B cell (primary cell): ENCODE measurements around the gene TOR1AIP1. TPM values are rescaled to one million over a fixed set of nuclear protein-coding genes. Genes with fewer than 3 reads are reported as not detected.
A peak's percentile ranks its signal among the peaks of the same experiment; 100 is the strongest.
"Not testable (repeated sequence)": the region's sequence is repeated elsewhere in the genome, so short reads cannot be mapped to it uniquely, and the experiment has no call there.

Experiments used
- ATAC-seq: fragments of 200-7000 bp; cut with Tn5 transposase; one replicate; pipeline ENCODE4 v1.10.0; 2021; ENCODE audit warnings: low read depth, mild to moderate bottlenecking, moderate number of reproducible peaks, moderate library complexity
- CTCF ChIA-PET: fragments of 350-600 bp; sonication (Branson Sonifier 250); formaldehyde crosslinking; loops from one replicate; lab custom pipeline; 2021; ENCODE audit warnings: antibody characterized with exemption, inconsistent platforms; lab: Charles Lee
- POLR2A ChIA-PET: fragments of 350-600 bp; sonication (Branson Sonifier 250); formaldehyde crosslinking; loops from one replicate; lab custom pipeline; 2021; ENCODE audit warnings: antibody characterized with exemption; lab: Charles Lee
- DNase-seq: peaks from one replicate; pipeline ENCODE4 v3.0.0; 2013
- H2AFZ ChIP-seq: 2 replicates; pipeline ENCODE4 v1.6.1; 2012; ENCODE audit warnings: mild to moderate bottlenecking, low read depth, low read length; ENCODE audit not compliant: insufficient read depth, poor library complexity, severe bottlenecking
- H3K27ac ChIP-seq, 2 donors: 1 replicate in 1 of 2; 2 replicates in 1 of 2; pipeline ENCODE4 v1.5.1; 2012 to 2013; ENCODE audit warnings: low read length in 2 of 2, mild to moderate bottlenecking in 2 of 2, moderate library complexity in 1 of 2
- H3K27me3 ChIP-seq, 4 experiments: fragments of 200-600 bp in 1 of 4; sonication (generic) in 1 of 4; replicated peaks in 1 of 4; 1 replicate in 2 of 4; 2 replicates in 2 of 4; pipeline versions ENCODE4 v1.6.1 to v1.7.0; 2013 to 2016; ENCODE audit warnings: low read length in 3 of 4, mild to moderate bottlenecking in 2 of 4, mixed read lengths in 1 of 4, moderate library complexity in 1 of 4; ENCODE audit not compliant: insufficient read depth in 4 of 4, control insufficient read depth in 3 of 4; ENCODE audit errors: control extremely low read depth in 1 of 4
- H3K36me3 ChIP-seq, 2 experiments: replicated peaks in 1 of 2; 1 replicate in 1 of 2; 2 replicates in 1 of 2; pipeline versions ENCODE4 v1.6.1 to v1.7.1; 2013; ENCODE audit warnings: low read length in 1 of 2; ENCODE audit not compliant: insufficient read depth in 2 of 2, control insufficient read depth in 1 of 2; ENCODE audit errors: control extremely low read depth in 1 of 2, extremely low read depth in 1 of 2
- H3K4me1 ChIP-seq, 2 donors: fragments of 200-600 bp in 1 of 2; sonication (generic) in 1 of 2; 1 replicate in 1 of 2; 2 replicates in 1 of 2; pipeline versions ENCODE4 v1.5.1 to v1.6.1; 2013 to 2017; ENCODE audit warnings: low read length in 2 of 2; ENCODE audit not compliant: control insufficient read depth in 2 of 2, insufficient read depth in 2 of 2
- H3K4me2 ChIP-seq: replicated peaks from 2 replicates; pipeline ENCODE3; 2012; ENCODE audit warnings: mild to moderate bottlenecking, low read depth, low read length; ENCODE audit not compliant: poor library complexity, severe bottlenecking
- H3K4me3 ChIP-seq, 5 experiments: fragments of 200-600 bp in 1 of 5; sonication (generic) in 1 of 5; 1 replicate in 3 of 5; 2 replicates in 2 of 5; pipeline versions ENCODE4 v1.5.1 to v1.7.0; 2011 to 2016; ENCODE audit warnings: low read length in 4 of 5, mild to moderate bottlenecking in 4 of 5, low read depth in 2 of 5, control low read depth in 1 of 5, moderate library complexity in 1 of 5; ENCODE audit not compliant: insufficient read depth in 1 of 5; ENCODE audit errors: control extremely low read depth in 1 of 5, extremely low read depth in 1 of 5
- H3K79me2 ChIP-seq: fragments of 200-600 bp; sonication (generic); one replicate; pipeline ENCODE4 v1.6.0; 2016; ENCODE audit warnings: low read length; ENCODE audit not compliant: control insufficient read depth, insufficient read depth
- H3K9ac ChIP-seq: fragments of 200-600 bp; sonication (generic); 2 replicates; pipeline ENCODE4 v1.6.1; 2017; ENCODE audit warnings: mild to moderate bottlenecking, low read length, moderate library complexity
- H3K9me3 ChIP-seq, 3 donors: one replicate each; pipeline versions ENCODE4 v1.6.1 to v1.7.1; 2013; ENCODE audit warnings: low read length in 2 of 3; ENCODE audit not compliant: control insufficient read depth in 2 of 3, insufficient read depth in 1 of 3; ENCODE audit errors: control extremely low read depth in 1 of 3
- H4K20me1 ChIP-seq: 2 replicates; pipeline ENCODE4 v1.6.0; 2012; ENCODE audit warnings: mild to moderate bottlenecking, low read length; ENCODE audit not compliant: insufficient read depth, control insufficient read depth, poor library complexity, severe bottlenecking
- H3K27ac Mint-ChIP-seq: one replicate; pipeline ENCODE4 v1.8.0; 2021; ENCODE audit warnings: mixed read lengths
- H3K27me3 Mint-ChIP-seq: one replicate; pipeline ENCODE4 v1.8.0; 2021; ENCODE audit warnings: mixed read lengths
- H3K4me1 Mint-ChIP-seq: one replicate; pipeline ENCODE4 v1.8.0; 2021; ENCODE audit warnings: mixed read lengths
- H3K4me3 Mint-ChIP-seq: one replicate; pipeline ENCODE4 v1.8.0; 2021; ENCODE audit warnings: mixed read lengths
- H3K9me3 Mint-ChIP-seq: one replicate; pipeline ENCODE4 v1.8.0; 2022; ENCODE audit warnings: mixed read lengths; ENCODE audit not compliant: insufficient read depth
- EZH2 ChIP-seq: IDR thresholded peaks from 2 replicates; pipeline ENCODE4 v1.6.1; 2012; ENCODE audit warnings: borderline replicate concordance, low read depth, mild to moderate bottlenecking, moderate library complexity, low read length; ENCODE audit not compliant: insufficient read depth, poor library complexity, severe bottlenecking
- WGBS: methylation state at CpG from one replicate; pipeline ENCODE4 v1.1.5; 2013; ENCODE audit warnings: missing lambda C conversion rate; ENCODE audit not compliant: insufficient coverage; 5-methylcytosine and 5-hydroxymethylcytosine counted together
- intact Hi-C: fragments of 100-400 bp; cut with micrococcal nuclease; formaldehyde crosslinking; loops from one replicate; pipeline ENCODE4 v1.10.0; 2022
- polyA minus RNA-seq: library from RNA; depleted of rRNA, polyadenylated mRNA; stranded (reverse); fragments of >200 nt; gene quantifications from 2 replicates; pipeline ENCODE4 v1.2.3, GENCODE V29; 2012
- polyA plus RNA-seq: library from polyadenylated mRNA; depleted of rRNA; stranded (reverse); fragments of >200 nt; gene quantifications from 2 replicates; pipeline ENCODE4 v1.2.3, GENCODE V29; 2012
- total RNA-seq, 2 donors: library from RNA; stranded (reverse); fragments of 120-200 nt in 1 of 2; gene quantifications; 1 replicate in 1 of 2; 2 replicates in 1 of 2; pipeline versions ENCODE4 v1.2.3 to v1.2.4, GENCODE V29; 2013 to 2022
- TF ChIP-seq, protein P1 (sequence below): fragments of 200-600 bp; IDR thresholded peaks from one replicate; pipeline ENCODE4 v1.8.0; 2022; ENCODE audit warnings: antibody characterized with exemption, mild to moderate bottlenecking

The TOR1AIP1 gene, protein sequence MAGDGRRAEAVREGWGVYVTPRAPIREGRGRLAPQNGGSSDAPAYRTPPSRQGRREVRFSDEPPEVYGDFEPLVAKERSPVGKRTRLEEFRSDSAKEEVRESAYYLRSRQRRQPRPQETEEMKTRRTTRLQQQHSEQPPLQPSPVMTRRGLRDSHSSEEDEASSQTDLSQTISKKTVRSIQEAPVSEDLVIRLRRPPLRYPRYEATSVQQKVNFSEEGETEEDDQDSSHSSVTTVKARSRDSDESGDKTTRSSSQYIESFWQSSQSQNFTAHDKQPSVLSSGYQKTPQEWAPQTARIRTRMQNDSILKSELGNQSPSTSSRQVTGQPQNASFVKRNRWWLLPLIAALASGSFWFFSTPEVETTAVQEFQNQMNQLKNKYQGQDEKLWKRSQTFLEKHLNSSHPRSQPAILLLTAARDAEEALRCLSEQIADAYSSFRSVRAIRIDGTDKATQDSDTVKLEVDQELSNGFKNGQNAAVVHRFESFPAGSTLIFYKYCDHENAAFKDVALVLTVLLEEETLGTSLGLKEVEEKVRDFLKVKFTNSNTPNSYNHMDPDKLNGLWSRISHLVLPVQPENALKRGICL
- 43.3 and 50.0 TPM in 2 replicates for total RNA-seq
- total RNA-seq (2013), result 56.6 TPM
- 25.4 and 98.1 TPM in 2 replicates for polyA plus RNA-seq
- 35.7 and 41.0 TPM in 2 replicates for polyA minus RNA-seq

DNA sequence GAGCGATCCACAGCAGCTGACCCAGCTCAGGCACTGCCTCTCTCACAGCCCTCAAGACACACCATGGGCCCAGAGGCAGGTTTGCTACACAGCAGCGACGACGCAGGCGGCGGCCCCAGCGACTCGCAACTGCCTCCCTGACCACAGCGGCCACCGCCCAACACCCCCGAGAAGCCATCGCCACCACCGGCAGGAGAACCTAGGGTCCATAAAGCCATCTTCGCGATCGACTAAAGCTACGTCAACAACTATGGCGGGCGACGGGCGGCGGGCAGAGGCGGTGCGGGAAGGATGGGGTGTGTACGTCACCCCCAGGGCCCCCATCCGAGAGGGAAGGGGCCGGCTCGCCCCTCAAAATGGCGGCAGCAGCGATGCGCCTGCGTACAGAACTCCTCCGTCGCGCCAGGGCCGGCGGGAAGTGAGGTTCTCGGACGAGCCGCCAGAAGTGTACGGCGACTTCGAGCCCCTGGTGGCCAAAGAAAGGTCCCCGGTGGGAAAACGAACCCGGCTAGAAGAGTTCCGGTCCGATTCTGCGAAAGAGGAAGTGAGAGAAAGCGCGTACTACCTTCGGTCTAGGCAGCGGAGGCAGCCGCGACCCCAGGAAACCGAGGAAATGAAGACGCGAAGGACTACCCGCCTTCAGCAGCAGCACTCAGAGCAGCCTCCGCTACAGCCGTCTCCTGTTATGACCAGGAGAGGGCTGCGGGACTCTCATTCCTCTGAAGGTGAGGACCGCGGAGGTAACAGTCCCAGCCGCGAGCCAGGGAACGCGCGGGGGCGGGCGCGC, at the start of gene TOR1AIP1:
TSS of gene TOR1AIP1 (plus strand) at position 33 of the 787 bp plus-strand sequence. CDS start at position 251, 218 bp downstream.
- Histone ChIP-seq H2AFZ (peak within 1 kb of the TSS; percentile 90), H3K79me2 (peaks cover 55% of the 10 kb centered on the region)
- POLR2A ChIA-PET, result interaction anchor here (0.5 to 2.7 kb wide), 4 partner anchors 71 to 1249 kb away, joined by 3 to 31 read pairs (median 11); partner anchors contain the start of genes ACBD6, CEP350 and QSOX1

DNA sequence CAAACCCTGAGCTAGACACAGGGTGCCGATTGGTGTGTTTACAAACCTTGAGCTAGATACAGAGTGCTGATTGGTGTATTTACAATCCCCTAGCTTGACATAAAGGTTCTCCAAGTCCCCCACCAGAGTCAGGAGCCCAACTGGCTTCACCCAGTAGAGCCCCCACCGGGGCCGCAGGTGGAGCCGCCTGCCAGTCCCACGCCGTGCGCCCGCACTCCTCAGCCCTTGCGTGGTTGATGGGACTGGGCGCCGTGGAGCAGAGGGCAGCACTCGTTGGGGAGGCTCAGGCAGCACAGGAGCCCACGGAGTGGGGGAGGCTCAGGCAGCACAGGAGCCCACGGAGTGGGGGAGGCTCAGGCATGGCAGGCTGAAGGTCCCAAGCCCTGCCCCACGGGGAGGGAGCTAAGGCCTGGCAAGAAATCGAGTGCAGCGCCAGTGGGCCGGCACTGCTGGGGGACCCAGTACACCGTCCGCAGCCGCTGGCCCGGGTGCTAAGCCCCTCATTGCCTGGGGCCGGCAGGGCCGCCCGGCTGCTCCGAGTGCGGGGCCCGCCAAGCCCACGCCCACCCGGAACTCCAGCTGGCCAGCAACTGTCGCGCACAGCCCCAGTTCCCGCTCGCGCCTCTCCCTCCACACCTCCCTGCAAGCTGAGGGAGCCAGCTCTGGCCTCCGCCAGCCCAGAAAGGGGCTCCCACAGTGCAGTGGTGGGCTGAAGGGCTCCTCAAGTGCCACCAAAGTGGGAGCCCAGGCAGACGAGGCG, 45.2 kb upstream of the TOR1AIP1 start:
- POLR2A ChIA-PET, H3K4me2 ChIP-seq, H3K4me3 Mint-ChIP-seq, H3K27ac ChIP-seq, H3K9me3 Mint-ChIP-seq, H3K4me1 ChIP-seq, H3K36me3 ChIP-seq, ATAC-seq, H4K20me1 ChIP-seq, H3K27me3 Mint-ChIP-seq, DNase-seq, H3K9me3 ChIP-seq, H2AFZ ChIP-seq, intact Hi-C loops, H3K79me2 ChIP-seq, H3K27ac Mint-ChIP-seq, H3K9ac ChIP-seq, H3K4me1 Mint-ChIP-seq, H3K27me3 ChIP-seq, H3K4me3 ChIP-seq: not testable (repeated sequence)
- 96% methylated on average over 31 of the region's 38 CpGs for WGBS
- CTCF ChIA-PET, result interaction anchor here (1.8 kb wide), 1 partner anchor 22 kb away, joined by 4 read pairs; no protein-coding TSS in a partner anchor

More for the DNA sequence above, at the start of gene TOR1AIP1:
- Histone ChIP-seq H3K27me3 (no peaks in the 10 kb centered on the region), H4K20me1 (no peaks in the 10 kb centered on the region), H3K4me1 (peaks cover 20 to 40% of the 10 kb centered on the region in 2 donors), H3K4me3 (peak within 1 kb of the TSS; percentile 78 to 99 (median 96)), H3K4me2 (peak within 1 kb of the TSS; percentile 86), H3K9ac (peak within 1 kb of the TSS; percentile 100), H3K9me3 (no peaks in the 10 kb centered on the region), H3K27ac (peak within 1 kb of the TSS; percentile 99 to 100), H3K36me3 (peaks cover 11 to 21% of the 10 kb centered on the region in 2 experiments)
- intact Hi-C loops, result loop anchor here (1.0 to 10.0 kb wide), 8 partner anchors 72 to 1206 kb away; partner anchors contain the start of genes ACBD6, AXDND1, CEP350 and FAM20B
- peaks cover 53% of the 10 kb centered on the region for H3K4me1 Mint-ChIP-seq
- peak; percentile 100 for DNase-seq
- CTCF ChIA-PET, result interaction anchor here (0.9 to 2.3 kb wide), 4 partner anchors 13 to 111 kb away, joined by 3 to 25 read pairs (median 8); partner anchors contain the start of gene CEP350
- TF ChIP-seq, protein P1, sequence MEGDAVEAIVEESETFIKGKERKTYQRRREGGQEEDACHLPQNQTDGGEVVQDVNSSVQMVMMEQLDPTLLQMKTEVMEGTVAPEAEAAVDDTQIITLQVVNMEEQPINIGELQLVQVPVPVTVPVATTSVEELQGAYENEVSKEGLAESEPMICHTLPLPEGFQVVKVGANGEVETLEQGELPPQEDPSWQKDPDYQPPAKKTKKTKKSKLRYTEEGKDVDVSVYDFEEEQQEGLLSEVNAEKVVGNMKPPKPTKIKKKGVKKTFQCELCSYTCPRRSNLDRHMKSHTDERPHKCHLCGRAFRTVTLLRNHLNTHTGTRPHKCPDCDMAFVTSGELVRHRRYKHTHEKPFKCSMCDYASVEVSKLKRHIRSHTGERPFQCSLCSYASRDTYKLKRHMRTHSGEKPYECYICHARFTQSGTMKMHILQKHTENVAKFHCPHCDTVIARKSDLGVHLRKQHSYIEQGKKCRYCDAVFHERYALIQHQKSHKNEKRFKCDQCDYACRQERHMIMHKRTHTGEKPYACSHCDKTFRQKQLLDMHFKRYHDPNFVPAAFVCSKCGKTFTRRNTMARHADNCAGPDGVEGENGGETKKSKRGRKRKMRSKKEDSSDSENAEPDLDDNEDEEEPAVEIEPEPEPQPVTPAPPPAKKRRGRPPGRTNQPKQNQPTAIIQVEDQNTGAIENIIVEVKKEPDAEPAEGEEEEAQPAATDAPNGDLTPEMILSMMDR, result peak; percentile 59
- TF ChIP-seq EZH2, result no peak
- H3K9me3 Mint-ChIP-seq, result no peaks in the 10 kb centered on the region
- ATAC-seq, result peak; percentile 75
- peak within 1 kb of the TSS; percentile 100 for H3K27ac Mint-ChIP-seq
- under 1% methylated on average over 69 of the region's 72 CpGs for WGBS
- peak within 1 kb of the TSS; percentile 99 for H3K4me3 Mint-ChIP-seq
- no peaks in the 10 kb centered on the region for H3K27me3 Mint-ChIP-seq
